HEK293 (cell line): ENCODE results near the gene SPATA16.

Experiments used
- CTCF ChIP-seq: fragments of 450-650 bp; formaldehyde crosslinking; IDR thresholded peaks from 2 replicates; pipeline ENCODE4 v1.5.1; 2016; ENCODE audit warnings: missing biosample characterization, missing genetic modification characterization
- MYNN ChIP-seq: fragments of 450-650 bp; formaldehyde crosslinking; IDR thresholded peaks from 2 replicates; pipeline ENCODE4 v1.5.1; 2016; ENCODE audit warnings: missing biosample characterization, missing genetic modification characterization, borderline replicate concordance
- OSR2 ChIP-seq: fragments of 450-650 bp; formaldehyde crosslinking; IDR thresholded peaks from 2 replicates; pipeline ENCODE4 v1.5.1; 2016; ENCODE audit warnings: missing biosample characterization, missing genetic modification characterization
- SCRT1 ChIP-seq: fragments of 450-650 bp; formaldehyde crosslinking; IDR thresholded peaks from 2 replicates; pipeline ENCODE4 v1.5.1; 2016; ENCODE audit warnings: missing biosample characterization, missing genetic modification characterization, borderline replicate concordance
- YY1 ChIP-seq: fragments of 450-650 bp; formaldehyde crosslinking; IDR thresholded peaks from 2 replicates; pipeline ENCODE4 v1.5.1; 2018; ENCODE audit warnings: missing biosample characterization, missing genetic modification characterization
- ZBTB6 ChIP-seq: fragments of 450-650 bp; formaldehyde crosslinking; IDR thresholded peaks from 2 replicates; pipeline ENCODE4 v1.5.1; 2017; ENCODE audit warnings: missing biosample characterization, missing genetic modification characterization
- ZNF174 ChIP-seq: fragments of 450-650 bp; formaldehyde crosslinking; IDR thresholded peaks from 2 replicates; pipeline ENCODE4 v1.5.0; 2017; ENCODE audit warnings: missing biosample characterization, mild to moderate bottlenecking, missing genetic modification characterization
- ZNF23 ChIP-seq: fragments of 450-650 bp; formaldehyde crosslinking; IDR thresholded peaks from 2 replicates; pipeline ENCODE4 v1.5.1; 2016; ENCODE audit warnings: missing biosample characterization, missing genetic modification characterization, borderline replicate concordance
- ZNF274 ChIP-seq, 2 experiments: fragments of 200-500 bp in 1 of 2; fragments of 450-650 bp in 1 of 2; sonication (Bioruptor generic) in 1 of 2; formaldehyde crosslinking in 1 of 2; IDR thresholded peaks; 2 replicates each; pipeline versions ENCODE4 v1.5.1 to v1.6.1; 2014 to 2016; ENCODE audit warnings: borderline replicate concordance in 1 of 2, inconsistent platforms in 1 of 2, low read length in 1 of 2, missing biosample characterization in 1 of 2, missing genetic modification characterization in 1 of 2
- ZNF37A ChIP-seq: fragments of 450-650 bp; IDR thresholded peaks from 2 replicates; pipeline ENCODE4 v1.5.1; 2018; ENCODE audit warnings: missing biosample characterization, missing genetic modification characterization
- ZNF561 ChIP-seq: fragments of 450-650 bp; IDR thresholded peaks from 2 replicates; pipeline ENCODE4 v1.5.1; 2018; ENCODE audit warnings: missing biosample characterization, missing genetic modification characterization, borderline replicate concordance
- ZNF660 ChIP-seq: fragments of 450-650 bp; IDR thresholded peaks from 2 replicates; pipeline ENCODE4 v1.5.1; 2018; ENCODE audit warnings: missing biosample characterization, mild to moderate bottlenecking, missing genetic modification characterization

DNA sequence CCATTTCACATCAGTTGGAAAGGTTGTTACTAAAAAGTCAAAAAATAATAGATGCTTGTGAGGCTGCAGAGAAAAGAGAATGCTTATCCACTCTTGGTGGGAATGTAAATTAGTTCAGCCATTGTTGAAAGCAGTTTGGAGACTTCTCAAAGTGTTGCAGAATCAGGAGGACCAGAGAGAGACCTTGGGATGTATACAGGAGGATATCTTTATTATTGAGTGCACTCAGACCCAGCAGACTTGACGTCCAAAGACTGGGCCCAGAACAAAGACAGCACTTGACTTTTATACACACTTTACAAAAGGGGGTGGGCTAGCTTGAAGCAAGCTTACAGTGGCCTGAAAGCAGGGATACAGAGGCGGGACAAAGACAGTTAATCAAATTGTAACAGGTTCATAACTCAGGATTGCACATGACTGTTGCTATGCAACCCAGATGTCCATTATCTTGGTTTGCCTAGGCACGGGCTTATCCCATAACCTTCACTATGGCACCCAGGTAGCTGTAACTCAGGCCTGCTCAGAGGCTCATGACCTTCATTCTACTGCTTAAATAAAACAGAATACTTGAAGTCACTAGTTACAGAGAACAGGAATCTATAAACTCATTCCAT, 127.7 kb downstream of the SPATA16 start:
- no peak for TF ChIP-seq ZNF23
- TF ChIP-seq CTCF: no peak
- TF ChIP-seq YY1 (tag by site-specific recombination): no peak
- no peak for TF ChIP-seq ZNF660 (tag by site-specific recombination)
- no peak for TF ChIP-seq ZNF174
- TF ChIP-seq ZBTB6: no peak
- no peak for TF ChIP-seq MYNN (tag by site-specific recombination)
- TF ChIP-seq ZNF561 (tag by site-specific recombination): no peak
- no peak for TF ChIP-seq ZNF37A (tag by site-specific recombination)
- TF ChIP-seq OSR2: no peak
- TF ChIP-seq SCRT1 (tag by site-specific recombination): no peak
- TF ChIP-seq ZNF274 (IDR thresholded peaks at IDR 0.05; ENCODE audit: low read length): no peak
- no peak for TF ChIP-seq ZNF274 (tag by site-specific recombination; IDR thresholded peaks at IDR 0.05; ENCODE audit: borderline replicate concordance)
